IPS-18c (cell line): ENCODE results near the gene IQGAP3.

Source experiments
- H3K4me3 ChIP-seq: 2 replicates; pipeline ENCODE4 v1.7.0; 2013; ENCODE audit warnings: low read depth, mild to moderate bottlenecking, low read length, moderate library complexity; ENCODE audit not compliant: insufficient read depth
- H3K9me3 ChIP-seq: one replicate; pipeline ENCODE4 v1.6.1; 2013; ENCODE audit warnings: mild to moderate bottlenecking, low read length, moderate library complexity; ENCODE audit not compliant: control insufficient read depth, insufficient read depth

The IQGAP3 gene

GRCh38 chr1:156509424-156510034, 62.8 kb downstream of the IQGAP3 start:
- no peak overlapping the region for H3K4me3 ChIP-seq
- no peaks in the 10 kb centered on the region for H3K9me3 ChIP-seq

- Histone ChIP-seq H3K9me3 (no peaks in the 10 kb centered on the region), H3K4me3 (no peak overlapping the region)
Measured at GRCh38 chr1:156508955-156509234, 63.5 kb downstream of the IQGAP3 start.

GRCh38 chr1:156508205-156508954, 64.0 kb downstream of the IQGAP3 start:
- Histone ChIP-seq H3K9me3 (no peaks in the 10 kb centered on the region), H3K4me3 (no peak overlapping the region)

- Histone ChIP-seq H3K9me3 (no peaks in the 10 kb centered on the region), H3K4me3 (no peak overlapping the region)
Measured at GRCh38 chr1:156506450-156506849, 65.9 kb downstream of the IQGAP3 start.

DNA sequence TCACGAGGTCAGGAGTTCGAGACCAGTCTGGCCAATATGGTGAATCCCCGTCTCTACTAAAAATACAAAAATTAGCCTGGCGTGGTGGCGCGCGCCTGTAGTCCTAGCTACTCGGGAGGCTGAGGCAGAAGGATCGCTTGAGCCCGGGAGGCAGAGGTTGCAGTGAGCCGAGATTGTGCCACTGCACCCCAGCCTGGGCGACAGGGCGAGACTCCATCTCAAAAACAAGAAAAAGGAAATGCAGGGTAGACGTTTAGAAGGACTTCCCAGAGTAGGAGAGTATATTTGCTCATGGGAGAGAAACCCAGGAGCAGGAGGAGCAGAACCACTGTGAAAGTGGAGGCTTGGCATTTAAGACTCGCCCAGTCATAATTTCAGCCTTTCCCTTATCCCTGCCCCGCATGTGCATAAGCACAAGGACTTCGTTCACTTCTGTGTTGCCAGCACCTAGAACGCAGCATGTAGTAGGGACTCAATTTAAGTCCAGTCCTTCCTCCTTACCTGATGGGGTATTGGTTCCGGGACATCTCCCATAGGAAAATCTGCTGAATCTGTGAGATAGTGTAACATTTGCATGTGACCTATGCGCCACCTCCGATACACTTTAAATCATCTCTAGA, 66.6 kb downstream of the IQGAP3 start:
- Histone ChIP-seq H3K9me3 (no peaks in the 10 kb centered on the region), H3K4me3 (no peak overlapping the region)

GRCh38 chr1:156504821-156505678, 67.3 kb downstream of the IQGAP3 start:
- no peaks in the 10 kb centered on the region for H3K9me3 ChIP-seq
- peak overlapping the region; percentile 26 for H3K4me3 ChIP-seq

DNA sequence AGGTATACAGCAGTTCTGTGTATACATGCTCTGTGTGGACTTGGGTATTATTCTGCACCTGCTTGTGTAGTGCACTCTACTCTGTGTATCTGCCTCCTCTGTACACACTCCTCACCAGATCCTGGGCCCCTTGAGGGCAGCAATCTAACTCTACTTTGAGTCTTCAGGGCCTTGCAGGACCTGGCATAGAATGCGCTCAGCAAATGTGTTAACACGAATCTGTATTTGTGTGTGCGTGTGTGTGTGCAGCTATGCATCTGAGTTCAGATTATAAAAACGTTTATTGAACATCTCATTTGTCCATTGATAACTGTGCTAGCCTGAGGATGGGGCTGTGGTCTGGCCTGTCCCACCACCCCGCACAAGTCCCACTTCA, 67.9 kb downstream of the IQGAP3 start:
- Histone ChIP-seq H3K9me3 (no peaks in the 10 kb centered on the region), H3K4me3 (peak overlapping the region; percentile 26; the same call in 1 of the 2 replicates)

DNA sequence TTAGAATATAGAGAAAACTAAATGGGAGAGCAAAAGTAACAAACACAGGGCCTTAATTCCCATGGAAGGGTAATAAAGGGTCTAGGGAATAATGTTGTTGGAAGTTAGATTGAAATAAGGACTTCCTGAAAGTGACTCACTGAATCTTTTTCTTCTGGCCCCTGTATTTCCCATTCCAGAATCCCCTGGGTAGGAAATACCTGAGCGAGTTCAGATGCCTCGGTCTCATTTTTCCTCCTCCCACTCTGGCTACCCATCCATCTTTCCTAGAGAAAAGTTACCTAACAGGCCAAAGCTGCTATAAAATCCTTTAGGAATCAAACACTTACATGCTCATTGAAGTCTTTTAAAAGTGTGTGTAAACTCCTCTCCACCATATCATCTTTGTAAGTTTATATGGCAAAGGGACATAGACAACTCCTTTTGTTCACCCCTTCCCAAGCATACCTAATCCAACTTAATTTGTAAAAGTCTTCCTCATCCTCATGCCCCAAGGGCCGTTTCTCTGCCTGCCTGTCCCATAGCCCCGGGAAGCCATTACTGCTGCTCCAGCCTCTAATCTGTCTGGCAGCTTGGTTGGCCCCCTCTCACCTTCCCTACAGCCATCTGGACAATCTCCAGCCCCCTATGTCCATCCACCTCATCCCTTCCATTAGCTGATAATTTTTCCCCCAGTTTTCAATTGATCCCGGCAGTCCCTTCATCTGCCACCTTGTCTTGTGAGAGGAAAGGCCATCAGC, 68.5 kb downstream of the IQGAP3 start:
- Histone ChIP-seq H3K9me3 (no peaks in the 10 kb centered on the region), H3K4me3 (no peak overlapping the region)

DNA sequence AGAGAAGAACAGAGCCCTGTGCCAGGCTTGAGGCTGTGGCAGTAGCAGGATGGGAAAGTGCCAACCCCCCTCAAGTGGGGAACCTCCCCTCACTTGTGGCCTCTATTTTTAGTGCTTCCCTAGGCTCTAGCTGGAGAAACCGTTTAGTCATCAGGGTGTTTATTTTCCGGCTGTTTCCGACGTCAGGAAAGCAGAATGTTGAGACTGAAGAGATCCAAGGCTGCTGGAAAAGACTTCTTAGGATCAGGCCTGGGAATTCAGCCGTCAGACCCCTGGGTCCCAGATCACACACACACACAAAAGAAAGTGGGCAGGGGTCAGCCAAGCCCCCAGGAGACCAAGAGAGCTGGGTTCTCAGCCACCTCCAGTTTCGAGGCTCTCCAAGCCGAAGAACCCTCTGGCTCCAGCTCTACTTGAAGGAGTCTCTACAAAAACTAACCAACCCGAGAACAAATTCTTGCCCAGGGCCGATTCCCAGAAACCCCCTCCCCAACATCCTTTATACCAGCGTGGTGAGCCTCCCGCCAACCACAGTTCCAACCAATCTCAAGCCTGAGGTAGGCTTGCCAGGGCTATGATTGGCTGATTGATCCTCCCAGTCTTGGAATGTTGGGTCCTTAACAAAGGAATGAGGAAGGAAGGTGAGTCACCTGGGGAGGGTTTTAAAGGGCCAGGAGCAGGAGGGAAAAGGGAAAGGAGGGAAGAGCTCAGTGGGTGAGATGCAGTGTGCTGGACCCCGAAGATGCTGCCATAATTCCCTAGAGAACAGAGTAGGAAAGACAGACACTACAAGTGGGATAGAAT, 69.3 kb downstream of the IQGAP3 start:
- Histone ChIP-seq H3K4me3 (no peak overlapping the region), H3K9me3 (no peaks in the 10 kb centered on the region)

GRCh38 chr1:156502391-156502893, 69.9 kb downstream of the IQGAP3 start:
- Histone ChIP-seq H3K9me3 (no peaks in the 10 kb centered on the region), H3K4me3 (no peak overlapping the region)

GRCh38 chr1:156500793-156501506, 71.4 kb downstream of the IQGAP3 start:
- Histone ChIP-seq H3K4me3 (peak overlapping the region; percentile 89), H3K9me3 (no peaks in the 10 kb centered on the region)

GRCh38 chr1:156500543-156500792, 71.9 kb downstream of the IQGAP3 start, which contains the start of gene MEF2D:
MEF2D (minus strand) TSS chr1:156500775; CDS start chr1:156483292, 17,483 bp downstream.
- no peaks in the 10 kb centered on the region for H3K9me3 ChIP-seq
- peak within 1 kb of the TSS; percentile 89 for H3K4me3 ChIP-seq

DNA sequence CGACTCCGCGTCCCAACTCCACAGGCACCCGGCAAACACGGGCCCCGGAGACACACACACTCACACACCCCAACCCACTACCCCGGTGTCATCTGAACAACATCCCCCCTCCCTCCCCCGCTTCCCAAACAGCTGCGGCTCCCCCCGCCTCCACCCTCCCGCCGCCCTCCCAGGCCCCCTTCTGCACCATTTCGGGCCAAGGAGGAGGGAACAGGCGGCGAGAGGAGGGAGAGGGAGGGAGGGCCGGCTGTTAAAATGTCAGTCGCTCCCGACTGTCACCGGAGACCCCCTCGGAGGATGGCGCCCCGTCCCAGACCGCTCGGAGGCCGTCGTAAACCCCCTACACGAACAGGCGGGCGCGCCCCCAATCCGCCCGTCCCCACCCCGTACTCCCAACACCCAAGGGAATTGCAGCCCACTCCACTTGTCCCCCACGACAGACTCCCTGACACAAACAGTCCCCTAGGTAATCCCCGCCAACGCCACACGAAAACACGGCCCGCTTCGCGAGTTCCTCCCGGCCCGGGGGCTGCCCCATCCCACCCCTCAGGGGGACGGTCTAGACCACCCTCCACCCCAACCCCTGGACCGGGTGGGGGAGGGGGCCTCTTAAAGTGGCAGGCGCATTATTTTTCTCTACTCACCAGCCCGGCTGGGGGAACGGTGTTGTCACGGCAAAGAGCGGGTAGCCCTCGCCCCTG, 72.4 kb downstream of the IQGAP3 start:
- Histone ChIP-seq H3K4me3 (peak overlapping the region; percentile 89), H3K9me3 (no peaks in the 10 kb centered on the region)

GRCh38 chr1:156499194-156499841, 73.0 kb downstream of the IQGAP3 start:
- no peaks in the 10 kb centered on the region for H3K9me3 ChIP-seq
- peak overlapping the region; percentile 89 for H3K4me3 ChIP-seq
